Measurements from ENCODE around the gene PDE2A. TPM values are rescaled to one million over a fixed set of nuclear protein-coding genes. Genes with fewer than 3 reads are reported as not detected.

Gene PDE2A
- total RNA-seq, 1 experiment from 2014 or later, result 3.7 TPM

GRCh38 chr11:72528121-72528520, 146.1 kb downstream of the PDE2A start (continued):
- TF ChIP-seq ZNF425 (CRISPR knock-in tag; conservative IDR thresholded peaks at IDR 0.05) (no peak), ZNF396 (CRISPR knock-in tag; IDR thresholded peaks at IDR 0.05; ENCODE audit: borderline replicate concordance) (no peak), SMAD4 (CRISPR knock-in tag; IDR thresholded peaks at IDR 0.05) (no peak), ZNF416 (CRISPR knock-in tag; IDR thresholded peaks at IDR 0.05) (no peak), ATF1 (CRISPR knock-in tag; IDR thresholded peaks at IDR 0.05) (no peak), GRHL2 (CRISPR knock-in tag; IDR thresholded peaks at IDR 0.05; ENCODE audit: insufficient replicate concordance, severe bottlenecking) (no peak)

Small RNA genes lying within 50 kb of the gene (microRNA-seq; reads per million reads assigned to microRNA genes)
- gene MIR139 (ENCODE audit: borderline number of aligned reads), result 264 reads per million, percentile 78 among the genes with 10 or more reads in this experiment

Other genes starting within 250 kb of the PDE2A start
- gene CLPB, start 239.9 kb downstream of the PDE2A start, total RNA-seq (2021), result 24.9 to 28.3 TPM (median 26.8 TPM) in 3 replicates
- 76.4 to 98.8 TPM (median 78.3 TPM) in 3 replicates for gene ARAP1, start 78.0 kb upstream of the PDE2A start, total RNA-seq (2021)
- 32.0 to 40.9 TPM (median 36.6 TPM) in 3 replicates for gene STARD10, start 119.6 kb upstream of the PDE2A start, total RNA-seq (2021)
- gene ATG16L2, start 140.0 kb upstream of the PDE2A start, total RNA-seq (2021), result 22.2 to 29.0 TPM (median 28.6 TPM) in 3 replicates

Measured in WTC11 (cell line).